Uterus (tissue), 2 donors: ENCODE data around the gene BMP6.

Experiments used
- CTCF ChIP-seq, 4 experiments: fragments of 200-600 bp in 2 of 4; fragments of 450-650 bp in 2 of 4; sonication (generic) in 2 of 4; IDR thresholded peaks; one replicate each; pipeline ENCODE4 v1.5.1; 2016 to 2019; ENCODE audit warnings: antibody characterized with exemption in 4 of 4, mild to moderate bottlenecking in 2 of 4, moderate library complexity in 1 of 4
- POLR2A ChIP-seq, 2 donors: fragments of 450-650 bp; IDR thresholded peaks; one replicate each; pipeline ENCODE4 v1.6.1; 2016; ENCODE audit warnings: antibody characterized with exemption in 2 of 2, mild to moderate bottlenecking in 1 of 2, moderate library complexity in 1 of 2

GRCh38 chr6:7762760-7763159, 36.9 kb downstream of the BMP6 start:
- TF ChIP-seq CTCF (IDR thresholded peaks at IDR 0.05) (no peak), POLR2A (IDR thresholded peaks at IDR 0.05) (no peak)
